ENCODE measurements around the gene PIGS. TPM values are rescaled to one million over a fixed set of nuclear protein-coding genes. Genes with fewer than 3 reads are reported as not detected.
"Not testable (repeated sequence)": the region's sequence is repeated elsewhere in the genome, so short reads cannot be mapped to it uniquely, and the experiment has no call there.

Gene PIGS
- total RNA-seq, 3 donors from 2014 or later, result 35.4 to 63.5 (median 53.3) TPM

DNA sequence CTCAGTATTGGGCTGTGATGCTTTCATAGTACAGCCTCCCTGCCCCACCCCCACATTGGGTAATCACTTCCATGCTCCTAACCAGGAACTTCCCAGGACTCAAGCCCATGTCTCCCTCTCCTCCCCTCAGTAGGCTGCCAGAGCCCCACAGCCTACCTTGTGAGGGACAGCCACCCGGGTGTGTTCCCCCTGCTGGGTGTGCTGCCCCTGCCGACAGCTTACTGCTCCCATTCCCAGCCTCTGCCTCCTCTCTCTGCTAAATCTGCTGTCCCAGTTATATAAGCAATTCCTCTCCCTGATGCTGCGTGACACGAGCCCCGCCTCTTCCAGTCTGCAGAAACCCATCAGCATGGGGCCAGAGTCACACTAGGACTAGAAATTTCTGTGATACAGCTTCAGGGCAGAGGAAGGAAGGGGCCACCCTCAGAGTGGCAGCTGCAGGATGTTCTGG lies 42.6 kb upstream of the PIGS start, which contains the start of gene RSKR:
Gene RSKR (minus strand): TSS at position 255 of the 451 bp plus-strand sequence. CDS start 24 bp downstream, at position 231.
- H3K27ac ChIP-seq, result no peak within 1 kb of the TSS
- H3K9me3 ChIP-seq, result no peaks in the 10 kb centered on the region
- intact Hi-C loops (cut with DNase I; ENCODE audit: low total_unique reads), result no loop called here
- H3K4me3 ChIP-seq, result no peak within 1 kb of the TSS
- peaks cover 21% of the 10 kb centered on the region for H3K36me3 ChIP-seq
- TF ChIP-seq POLR2A (IDR thresholded peaks at IDR 0.05), result no peak
- no peak for TF ChIP-seq POLR2AphosphoS5 (IDR thresholded peaks at IDR 0.05)
- TF ChIP-seq CTCF (IDR thresholded peaks at IDR 0.05), result no peak
- no peaks in the 10 kb centered on the region for H3K27me3 ChIP-seq
- H3K4me1 ChIP-seq, result no peaks in the 10 kb centered on the region
- no peak for DNase-seq (ENCODE audit: low spot score in 2 of 2)

GRCh38 chr17:28612936-28613872 lies 41.9 kb upstream of the PIGS start:
- no peak for TF ChIP-seq POLR2AphosphoS5 (IDR thresholded peaks at IDR 0.05)
- peak; percentile 16 to 51 (median 48) for TF ChIP-seq CTCF (IDR thresholded peaks at IDR 0.05)
- no peak for TF ChIP-seq POLR2A (IDR thresholded peaks at IDR 0.05)
- Histone ChIP-seq H3K27ac (no peak overlapping the region), H3K9me3 (no peaks in the 10 kb centered on the region), H3K4me3 (no peak overlapping the region), H3K27me3 (no peaks in the 10 kb centered on the region), H3K4me1 (no peaks in the 10 kb centered on the region), H3K36me3 (peaks cover 21% of the 10 kb centered on the region)
- no peak for DNase-seq (ENCODE audit: low spot score in 2 of 2)
- intact Hi-C loops (cut with DNase I; ENCODE audit: low total_unique reads), result no loop called here

- H3K4me3 ChIP-seq, result no peak overlapping the region
- intact Hi-C loops (cut with DNase I; ENCODE audit: low total_unique reads), result no loop called here
- no peaks in the 10 kb centered on the region for H3K27me3 ChIP-seq
- H3K36me3 ChIP-seq, result peaks cover 21% of the 10 kb centered on the region
- no peak overlapping the region for H3K27ac ChIP-seq
- H3K4me1 ChIP-seq, result no peaks in the 10 kb centered on the region
- TF ChIP-seq POLR2AphosphoS5 (IDR thresholded peaks at IDR 0.05) (no peak), CTCF (IDR thresholded peaks at IDR 0.05) (no peak), POLR2A (IDR thresholded peaks at IDR 0.05) (no peak)
- DNase-seq (ENCODE audit: low spot score in 2 of 2), result no peak
- no peaks in the 10 kb centered on the region for H3K9me3 ChIP-seq
These were observed 41.2 kb upstream of the PIGS start for GRCh38 chr17:28612531-28612930.

DNA sequence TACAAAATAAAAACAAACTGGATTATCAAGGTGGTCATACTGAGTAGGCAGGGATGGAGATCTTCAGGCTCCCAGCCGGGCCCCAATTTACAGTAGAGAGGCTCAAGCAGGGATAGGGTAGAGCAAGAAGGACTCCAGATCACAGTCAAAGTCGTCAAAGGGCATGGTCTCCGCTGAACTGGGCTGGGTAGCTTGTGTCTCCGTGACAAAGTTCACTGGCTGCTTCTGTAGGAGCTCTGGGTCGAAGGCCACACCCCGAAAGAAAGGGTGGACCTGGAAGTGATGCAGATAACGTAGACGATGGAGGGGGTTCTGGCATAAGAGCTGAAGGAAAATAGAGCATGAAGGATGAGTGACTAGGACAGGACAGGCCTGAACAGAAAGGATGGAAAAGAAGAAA lies 39.1 kb upstream of the PIGS start:
- TF ChIP-seq CTCF (IDR thresholded peaks at IDR 0.05), result no peak
- no peak for TF ChIP-seq POLR2AphosphoS5 (IDR thresholded peaks at IDR 0.05)
- TF ChIP-seq POLR2A (IDR thresholded peaks at IDR 0.05), result no peak
- no peaks in the 10 kb centered on the region for H3K9me3 ChIP-seq
- peaks cover 7% of the 10 kb centered on the region for H3K36me3 ChIP-seq
- H3K27me3 ChIP-seq, result no peaks in the 10 kb centered on the region
- DNase-seq (ENCODE audit: low spot score in 2 of 2), result no peak
- no peak overlapping the region for H3K4me3 ChIP-seq
- H3K4me1 ChIP-seq, result no peaks in the 10 kb centered on the region
- H3K27ac ChIP-seq, result no peak overlapping the region
- intact Hi-C loops (cut with DNase I; ENCODE audit: low total_unique reads), result no loop called here

- H3K4me1 ChIP-seq; H3K4me3 ChIP-seq; H3K9me3 ChIP-seq; intact Hi-C loops (cut with DNase I; ENCODE audit: low total_unique reads); H3K27ac ChIP-seq; H3K36me3 ChIP-seq; DNase-seq (ENCODE audit: low spot score in 2 of 2); H3K27me3 ChIP-seq: not testable (repeated sequence)
These were observed 32.7 kb upstream of the PIGS start for GRCh38 chr17:28604031-28604430.

Measured in breast epithelium (tissue), 4 donors.